Activated T-helper 17 cell treated with anti-CD3 and anti-CD28 coated beads, Interleukin-2, amount 50 U/mL, for 72 hours (primary cell): ENCODE results near the gene DPRX. TPM values are rescaled to one million over a fixed set of nuclear protein-coding genes. Genes with fewer than 3 reads are reported as not detected.

Experiments
- ATAC-seq: fragments of 150-1000 bp; cut with Tn5 transposase; replicated peaks from 2 replicates; pipeline ENCODE4 v1.10.0; 2021; ENCODE audit warnings: mild to moderate bottlenecking, moderate library complexity
- H3K27ac Mint-ChIP-seq: one replicate; pipeline ENCODE4 v1.8.0; 2022; ENCODE audit warnings: mixed read lengths
- H3K27me3 Mint-ChIP-seq: one replicate; pipeline ENCODE4 v1.8.0; 2022; ENCODE audit warnings: mixed read lengths
- H3K36me3 Mint-ChIP-seq: one replicate; pipeline ENCODE4 v1.8.0; 2022; ENCODE audit warnings: low read depth, mild to moderate bottlenecking, mixed read lengths
- H3K4me1 Mint-ChIP-seq: one replicate; pipeline ENCODE4 v1.8.0; 2022; ENCODE audit warnings: mixed read lengths
- H3K4me3 Mint-ChIP-seq: one replicate; pipeline ENCODE4 v1.8.0; 2022; ENCODE audit warnings: mild to moderate bottlenecking, mixed read lengths
- H3K9me3 Mint-ChIP-seq: one replicate; pipeline ENCODE4 v1.8.0; 2022; ENCODE audit warnings: mixed read lengths
- total RNA-seq, 2 donors: library from RNA; stranded (reverse); gene quantifications; one replicate each; pipeline ENCODE4 v1.2.3, GENCODE V29; 2022

DPRX gene
- total RNA-seq, 2 donors from 2014 or later = not detected

DNA sequence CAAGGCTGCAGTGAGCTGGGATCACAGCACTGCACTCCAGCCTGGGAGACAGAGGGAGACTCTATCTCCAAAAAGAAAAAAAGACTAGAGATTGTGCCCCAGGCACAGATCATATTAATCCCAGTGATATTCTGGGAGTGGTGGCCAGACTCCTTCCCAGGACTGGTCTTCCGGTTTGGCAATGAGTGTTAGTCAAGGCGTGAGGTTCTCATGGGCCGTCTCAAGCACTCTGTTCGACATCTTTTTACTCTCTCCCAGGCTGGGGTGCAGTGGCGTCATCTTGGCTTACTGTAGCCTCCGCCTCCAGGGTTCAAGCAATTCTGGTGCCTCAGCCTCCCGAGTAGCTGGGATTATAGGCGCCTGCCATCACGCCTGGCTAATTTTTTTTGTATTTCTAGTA is 5.3 kb upstream of the DPRX start:
- Mint-ChIP-seq H3K36me3 (no peaks in the 10 kb centered on the region), H3K9me3 (peaks cover 4% of the 10 kb centered on the region), H3K27me3 (no peaks in the 10 kb centered on the region), H3K27ac (no peak overlapping the region), H3K4me1 (no peaks in the 10 kb centered on the region), H3K4me3 (no peak overlapping the region)
- no peak for ATAC-seq

DNA sequence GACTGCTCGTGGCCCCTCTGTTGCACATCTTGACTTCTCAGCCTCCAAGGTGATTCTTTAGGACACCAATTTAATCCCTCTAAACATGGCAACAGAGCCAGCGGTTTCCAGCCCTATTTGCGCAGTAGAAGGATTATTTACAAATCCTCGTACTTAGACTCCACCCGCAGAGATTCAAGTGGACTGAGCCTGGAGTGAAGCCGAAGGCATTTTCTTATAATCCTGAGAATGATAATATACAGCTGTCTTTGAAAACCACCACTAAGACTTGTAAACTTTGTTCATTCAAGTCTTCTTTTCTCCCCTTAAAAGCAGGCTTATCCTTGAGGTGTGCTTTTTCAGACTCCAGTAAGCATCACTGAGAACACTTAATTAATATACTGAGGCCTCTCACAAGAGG is 4.8 kb upstream of the DPRX start:
- Mint-ChIP-seq H3K36me3 (no peaks in the 10 kb centered on the region), H3K4me3 (no peak overlapping the region), H3K27me3 (no peaks in the 10 kb centered on the region), H3K4me1 (no peaks in the 10 kb centered on the region), H3K9me3 (peaks cover 4% of the 10 kb centered on the region), H3K27ac (no peak overlapping the region)
- no peak for ATAC-seq

GRCh38 chr19:53634768-53635167 is 3.0 kb downstream of the DPRX start:
- Mint-ChIP-seq H3K27me3 (peaks cover 9% of the 10 kb centered on the region), H3K4me1 (no peaks in the 10 kb centered on the region), H3K27ac (no peak overlapping the region), H3K9me3 (peaks cover 11% of the 10 kb centered on the region), H3K4me3 (no peak overlapping the region), H3K36me3 (no peaks in the 10 kb centered on the region)
- ATAC-seq = no peak

DNA sequence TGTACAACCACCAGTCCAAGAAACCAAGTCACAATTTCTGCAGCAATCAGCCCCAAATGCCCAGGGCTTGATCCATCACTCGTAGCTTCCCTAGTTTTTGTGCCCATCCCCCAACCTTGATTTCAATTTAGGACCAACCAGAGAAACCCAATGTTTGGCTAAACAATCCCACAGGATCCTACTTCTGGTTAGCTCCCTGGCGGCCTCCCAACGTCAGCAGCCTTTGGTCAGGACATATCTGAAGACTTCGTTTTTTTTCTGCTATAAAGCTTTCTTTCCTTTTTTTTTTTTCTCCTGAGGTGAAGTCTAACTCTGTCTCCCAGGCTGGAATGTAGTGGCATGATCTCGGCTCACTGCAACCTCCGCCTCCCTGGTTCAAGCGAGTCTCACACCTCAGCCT is 7.7 kb downstream of the DPRX start:
- Mint-ChIP-seq H3K27ac (no peak overlapping the region), H3K4me1 (no peaks in the 10 kb centered on the region), H3K9me3 (peaks cover 16% of the 10 kb centered on the region), H3K36me3 (no peaks in the 10 kb centered on the region), H3K4me3 (no peak overlapping the region), H3K27me3 (peaks cover 9% of the 10 kb centered on the region)
- ATAC-seq = no peak

DNA sequence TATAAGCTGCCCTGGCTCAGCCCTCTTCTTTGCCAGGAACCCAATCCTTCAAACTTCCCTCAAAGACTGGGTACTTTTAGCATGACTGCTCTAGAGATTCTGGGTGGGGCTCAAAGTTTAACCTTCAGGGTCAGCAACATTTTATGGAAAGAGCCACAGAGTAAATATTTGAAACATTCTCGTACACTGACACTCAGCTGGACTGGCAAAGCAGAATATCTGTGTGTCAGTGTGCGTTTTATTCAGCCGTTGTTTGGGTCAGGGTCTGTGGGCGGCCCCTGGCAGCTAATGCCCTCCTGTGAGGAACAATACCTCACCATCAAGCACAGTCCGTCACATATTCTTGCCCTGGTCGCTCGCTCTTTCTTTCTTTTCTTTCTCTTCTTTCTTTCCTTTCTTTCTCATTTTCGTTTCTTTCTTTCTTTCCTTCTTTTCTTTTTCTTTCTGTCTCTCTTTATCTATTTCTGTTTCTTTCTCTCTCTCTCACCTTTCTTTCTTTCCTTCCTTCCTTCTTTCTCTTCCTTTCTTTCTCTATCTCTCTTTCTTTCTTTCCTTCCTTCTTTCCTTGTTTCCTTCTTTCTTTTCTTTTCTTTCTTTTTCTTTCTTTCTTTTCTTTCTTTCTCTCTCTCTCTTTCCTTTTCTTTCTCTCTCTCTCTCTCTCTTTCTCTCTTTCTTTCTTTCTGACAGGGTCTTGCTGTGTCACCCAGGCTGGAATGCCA is 10.7 kb downstream of the DPRX start:
- Mint-ChIP-seq H3K4me1 (no peaks in the 10 kb centered on the region), H3K4me3 (no peak overlapping the region), H3K9me3 (peaks cover 5% of the 10 kb centered on the region), H3K27ac (no peak overlapping the region), H3K27me3 (no peaks in the 10 kb centered on the region), H3K36me3 (no peaks in the 10 kb centered on the region)
- no peak for ATAC-seq

DNA sequence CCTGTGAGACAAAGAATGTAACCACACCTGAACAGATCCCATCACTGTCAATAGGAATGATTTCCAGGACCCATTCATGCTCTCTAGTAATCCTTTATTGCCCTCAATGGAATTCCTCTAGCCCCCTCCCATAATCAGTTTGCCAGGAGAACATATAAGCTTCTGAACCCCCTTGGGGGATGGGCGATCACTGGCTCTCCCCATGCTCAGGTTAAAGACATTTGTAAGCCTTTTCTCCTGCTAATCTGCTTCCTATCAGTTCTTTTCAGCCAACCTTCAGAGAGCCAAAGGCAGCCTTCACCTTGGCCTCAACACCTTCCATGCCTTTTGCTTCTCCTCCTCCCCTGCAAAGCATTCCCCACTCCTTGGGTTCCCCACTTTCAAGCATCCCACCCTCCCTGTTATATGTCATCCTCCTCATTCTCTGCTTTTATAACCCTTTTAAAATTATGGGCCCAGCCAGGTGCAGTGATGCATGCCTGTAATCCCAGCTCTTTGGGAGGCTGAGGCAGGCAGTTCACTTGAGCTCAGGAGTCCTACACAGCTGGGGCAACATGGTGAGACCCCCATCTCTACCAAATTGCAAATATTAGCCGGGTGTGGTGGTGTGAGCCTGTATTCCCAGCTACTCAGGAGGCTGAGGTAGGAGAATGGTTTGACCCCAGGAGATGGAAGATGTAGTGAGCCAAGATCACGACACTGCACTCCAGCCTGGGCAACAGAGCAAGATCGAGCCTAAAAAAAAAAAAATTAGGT is 12.4 kb downstream of the DPRX start:
- Mint-ChIP-seq H3K36me3 (no peaks in the 10 kb centered on the region), H3K4me1 (no peaks in the 10 kb centered on the region), H3K4me3 (no peak overlapping the region), H3K27ac (no peak overlapping the region), H3K9me3 (peaks cover 5% of the 10 kb centered on the region), H3K27me3 (no peaks in the 10 kb centered on the region)
- no peak for ATAC-seq

DNA sequence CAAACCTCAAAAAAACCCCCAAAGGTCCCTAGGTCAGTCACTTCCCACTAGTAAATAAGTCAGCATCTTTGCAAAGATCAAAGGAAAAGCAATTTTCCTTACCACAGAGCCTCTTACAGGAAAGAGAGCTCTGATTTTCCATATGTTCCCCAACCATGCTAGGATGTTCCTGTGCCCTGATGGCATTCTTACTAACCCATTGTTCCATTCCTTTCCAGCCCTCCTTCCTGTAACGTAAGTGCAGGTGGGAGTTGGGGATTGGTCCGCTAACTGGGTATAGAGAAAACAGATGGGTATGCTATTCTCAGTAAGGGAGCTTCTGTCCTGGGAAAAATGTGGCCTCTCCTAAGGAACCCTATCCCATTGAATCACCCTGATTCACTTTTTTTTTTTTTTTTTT is 14.3 kb downstream of the DPRX start:
- Mint-ChIP-seq H3K27me3 (no peaks in the 10 kb centered on the region), H3K4me3 (no peak overlapping the region), H3K27ac (no peak overlapping the region), H3K36me3 (no peaks in the 10 kb centered on the region), H3K9me3 (peaks cover 5% of the 10 kb centered on the region), H3K4me1 (no peaks in the 10 kb centered on the region)
- no peak for ATAC-seq

DNA sequence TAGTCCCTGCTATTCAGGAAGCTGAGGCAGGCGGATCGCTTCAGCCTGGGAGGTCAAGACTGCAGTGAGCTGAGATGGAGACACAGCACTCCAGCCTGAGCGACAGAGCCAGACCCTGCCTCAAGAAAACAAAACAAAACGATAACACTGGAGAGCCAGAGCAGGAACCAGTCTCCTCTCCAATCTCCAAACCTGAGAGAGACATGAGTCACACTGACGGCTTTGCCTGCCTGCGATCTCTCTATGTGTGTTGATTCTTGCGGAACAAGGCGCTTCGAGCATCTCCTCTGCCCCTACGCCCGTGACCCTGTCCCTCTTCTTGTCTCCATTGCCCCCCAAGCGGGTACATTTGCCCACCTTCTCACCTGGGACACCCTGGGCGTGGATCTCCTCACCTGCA is 15.6 kb downstream of the DPRX start:
- Mint-ChIP-seq H3K4me3 (no peak overlapping the region), H3K36me3 (no peaks in the 10 kb centered on the region), H3K9me3 (peaks cover 5% of the 10 kb centered on the region), H3K27me3 (no peaks in the 10 kb centered on the region), H3K27ac (no peak overlapping the region), H3K4me1 (no peaks in the 10 kb centered on the region)
- ATAC-seq = no peak

DNA sequence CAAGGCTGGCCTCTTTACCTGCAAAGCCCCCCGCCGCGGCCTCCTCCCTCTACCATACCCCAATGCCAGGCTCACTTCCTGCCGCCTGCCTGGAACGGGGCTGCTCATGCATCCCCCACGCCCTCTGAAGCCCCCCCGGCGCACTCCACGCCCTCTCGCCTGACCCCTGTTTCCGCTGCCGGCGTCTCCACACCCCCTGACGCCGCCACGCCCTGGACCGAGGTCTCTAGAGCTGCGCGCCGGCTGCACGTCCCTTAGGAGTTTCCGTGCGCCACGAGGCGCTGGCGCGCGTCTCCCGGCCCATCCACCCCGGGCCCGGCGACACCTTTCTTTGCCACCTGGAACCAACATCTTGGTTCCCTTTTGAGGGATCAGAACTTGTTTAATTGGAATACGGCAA is 16.0 kb downstream of the DPRX start:
- ATAC-seq = no peak
- no peaks in the 10 kb centered on the region for H3K4me1 Mint-ChIP-seq
- peaks cover 1% of the 10 kb centered on the region for H3K9me3 Mint-ChIP-seq
- no peak overlapping the region for H3K4me3 Mint-ChIP-seq
- no peak overlapping the region for H3K27ac Mint-ChIP-seq
- H3K36me3 Mint-ChIP-seq = no peaks in the 10 kb centered on the region
- H3K27me3 Mint-ChIP-seq = no peaks in the 10 kb centered on the region

DNA sequence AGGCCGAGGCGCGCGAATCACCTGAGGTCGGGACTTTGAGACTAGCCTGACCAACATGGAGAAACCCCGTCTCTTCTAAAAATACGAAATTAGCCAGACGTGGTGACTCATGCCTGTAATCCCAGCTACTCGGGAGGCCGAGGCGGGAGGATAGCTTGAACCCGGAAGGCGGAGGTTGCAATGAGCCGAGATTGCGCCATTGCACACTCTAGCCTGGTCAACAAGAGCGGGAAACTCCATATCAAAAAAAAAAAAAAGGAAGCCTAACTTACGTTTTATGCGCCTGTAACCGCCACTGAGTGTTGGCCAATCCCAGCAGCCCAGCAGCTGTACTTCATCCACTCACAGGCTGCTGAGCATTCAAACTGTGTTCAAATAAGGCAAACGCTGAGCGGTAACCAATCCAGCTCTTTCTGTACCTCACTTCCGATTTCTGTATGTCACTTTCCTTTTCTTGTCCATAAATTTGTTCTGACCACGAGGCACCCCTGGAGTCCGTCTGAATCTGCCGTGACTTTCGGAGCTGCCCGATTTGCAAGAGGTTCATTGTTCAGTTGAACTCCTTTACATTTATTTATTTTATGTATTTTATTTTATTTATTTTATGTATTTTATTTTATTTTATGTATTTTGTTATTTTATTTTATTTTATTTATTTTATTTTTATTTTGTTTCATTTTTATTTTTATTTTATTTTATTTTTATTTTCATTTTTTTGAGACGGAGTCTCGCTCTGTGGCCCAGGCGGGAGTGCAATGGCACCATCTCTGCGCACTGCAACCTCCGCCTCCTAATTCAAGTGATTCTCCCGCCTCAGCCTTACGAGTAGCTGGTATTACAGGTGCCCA is 18.2 kb downstream of the DPRX start:
- H3K9me3 Mint-ChIP-seq = peaks cover 2% of the 10 kb centered on the region
- H3K36me3 Mint-ChIP-seq = no peaks in the 10 kb centered on the region
- H3K4me3 Mint-ChIP-seq = no peak overlapping the region
- H3K27me3 Mint-ChIP-seq = no peaks in the 10 kb centered on the region
- no peak for ATAC-seq
- H3K27ac Mint-ChIP-seq = no peak overlapping the region
- no peaks in the 10 kb centered on the region for H3K4me1 Mint-ChIP-seq

GRCh38 chr19:53652476-53652875 is 20.7 kb downstream of the DPRX start:
- Mint-ChIP-seq H3K9me3 (peaks cover 5% of the 10 kb centered on the region), H3K27ac (no peak overlapping the region), H3K4me3 (no peak overlapping the region), H3K27me3 (no peaks in the 10 kb centered on the region), H3K4me1 (no peaks in the 10 kb centered on the region), H3K36me3 (no peaks in the 10 kb centered on the region)
- no peak for ATAC-seq

GRCh38 chr19:53655042-53655665 is 23.4 kb downstream of the DPRX start:
- Mint-ChIP-seq H3K27ac (no peak overlapping the region), H3K9me3 (peaks cover 8% of the 10 kb centered on the region), H3K4me1 (no peaks in the 10 kb centered on the region), H3K36me3 (no peaks in the 10 kb centered on the region), H3K4me3 (no peak overlapping the region), H3K27me3 (no peaks in the 10 kb centered on the region)
- no peak for ATAC-seq

DNA sequence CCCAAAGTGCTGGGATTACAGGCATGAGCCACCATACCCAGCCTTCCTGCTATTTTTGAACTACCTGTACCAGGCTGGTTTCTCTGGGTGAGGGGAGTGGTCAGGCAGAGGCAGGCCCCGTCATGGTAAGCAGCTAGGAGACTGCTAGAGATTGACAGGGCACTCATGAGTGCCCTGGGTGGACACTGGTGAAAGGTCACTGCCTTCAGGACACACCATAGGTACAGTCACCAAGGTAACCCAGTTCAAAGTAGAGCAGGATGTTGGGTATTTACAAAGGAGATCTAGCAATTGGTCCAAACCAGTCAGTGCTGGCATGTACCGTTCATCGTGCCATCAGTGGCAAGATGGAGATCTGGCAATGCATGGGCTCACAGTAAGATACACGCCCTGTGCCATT is 25.5 kb downstream of the DPRX start:
- H3K36me3 Mint-ChIP-seq = no peaks in the 10 kb centered on the region
- no peak overlapping the region for H3K27ac Mint-ChIP-seq
- no peak for ATAC-seq
- no peaks in the 10 kb centered on the region for H3K27me3 Mint-ChIP-seq
- no peaks in the 10 kb centered on the region for H3K4me1 Mint-ChIP-seq
- no peak overlapping the region for H3K4me3 Mint-ChIP-seq
- H3K9me3 Mint-ChIP-seq = peaks cover 12% of the 10 kb centered on the region

- Mint-ChIP-seq H3K27me3 (no peaks in the 10 kb centered on the region), H3K4me3 (no peak overlapping the region), H3K9me3 (peaks cover 12% of the 10 kb centered on the region), H3K27ac (no peak overlapping the region), H3K36me3 (no peaks in the 10 kb centered on the region), H3K4me1 (no peaks in the 10 kb centered on the region)
- no peak for ATAC-seq
These were observed 26.0 kb downstream of the DPRX start for GRCh38 chr19:53657778-53658177.
